ENCODE results near the gene BCHE.
"Not testable (repeated sequence)": the region's sequence is repeated elsewhere in the genome, so short reads cannot be mapped to it uniquely, and the experiment has no call there.

BCHE gene

DNA sequence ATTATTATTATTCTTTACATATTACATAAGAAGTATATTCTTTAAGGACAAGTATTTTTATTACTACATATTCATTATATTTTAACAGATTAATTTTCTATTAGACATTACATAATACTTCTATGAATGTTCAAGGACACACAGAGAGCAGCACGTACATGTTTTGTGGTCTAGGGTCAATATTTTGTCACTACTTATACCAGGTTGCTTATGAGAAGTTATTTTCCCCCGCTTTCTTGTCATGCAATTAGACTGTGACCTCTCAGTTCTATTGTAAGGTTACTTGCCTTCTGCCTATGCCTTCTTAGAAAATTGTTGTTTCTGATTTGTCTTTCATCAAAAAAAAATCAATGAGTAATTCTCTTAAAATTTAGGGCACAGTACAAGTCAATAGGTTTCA, 21.5 kb downstream of the BCHE start:
- DNase-seq: no peak

DNA sequence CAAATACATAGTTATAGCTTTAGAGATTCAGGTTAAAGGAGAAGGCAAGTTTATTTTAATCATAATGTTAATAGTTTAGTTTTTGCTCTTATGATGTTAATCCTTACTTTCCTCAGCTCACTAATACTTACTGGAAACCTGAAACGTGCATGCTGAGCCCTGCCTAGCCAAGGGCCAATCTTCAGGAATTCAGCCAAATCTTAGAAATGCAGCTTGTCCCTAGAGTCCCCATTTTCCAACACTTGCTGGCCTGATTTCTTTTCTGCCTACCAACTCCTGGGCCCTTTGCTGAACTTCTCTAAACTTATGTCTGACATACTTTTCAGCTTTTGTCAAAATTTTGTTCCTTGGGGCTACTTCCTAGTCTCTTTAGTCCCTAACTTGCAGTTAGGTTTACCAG, 22.8 kb downstream of the BCHE start:
- DNase-seq: no peak

DNA sequence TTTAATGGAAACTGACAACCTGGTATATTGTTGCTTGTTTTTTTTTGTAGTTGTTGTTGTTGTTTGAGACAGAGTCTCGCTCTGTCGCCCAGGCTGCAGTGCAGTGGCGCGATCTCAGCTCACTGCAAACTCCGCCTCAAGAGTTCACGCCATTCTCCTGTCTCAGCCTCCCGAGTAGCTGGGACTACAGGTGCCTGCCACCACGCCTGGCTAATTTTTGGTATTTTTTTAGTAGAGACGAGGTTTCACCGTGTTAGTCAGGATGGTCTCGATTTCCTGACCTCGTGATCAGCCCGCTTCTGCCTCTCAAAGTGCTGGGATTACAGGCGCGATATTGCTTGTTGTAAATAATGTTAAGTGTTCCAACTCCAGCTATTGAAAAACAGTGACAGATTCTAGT, 29.3 kb downstream of the BCHE start:
- DNase-seq: not testable (repeated sequence)

DNA sequence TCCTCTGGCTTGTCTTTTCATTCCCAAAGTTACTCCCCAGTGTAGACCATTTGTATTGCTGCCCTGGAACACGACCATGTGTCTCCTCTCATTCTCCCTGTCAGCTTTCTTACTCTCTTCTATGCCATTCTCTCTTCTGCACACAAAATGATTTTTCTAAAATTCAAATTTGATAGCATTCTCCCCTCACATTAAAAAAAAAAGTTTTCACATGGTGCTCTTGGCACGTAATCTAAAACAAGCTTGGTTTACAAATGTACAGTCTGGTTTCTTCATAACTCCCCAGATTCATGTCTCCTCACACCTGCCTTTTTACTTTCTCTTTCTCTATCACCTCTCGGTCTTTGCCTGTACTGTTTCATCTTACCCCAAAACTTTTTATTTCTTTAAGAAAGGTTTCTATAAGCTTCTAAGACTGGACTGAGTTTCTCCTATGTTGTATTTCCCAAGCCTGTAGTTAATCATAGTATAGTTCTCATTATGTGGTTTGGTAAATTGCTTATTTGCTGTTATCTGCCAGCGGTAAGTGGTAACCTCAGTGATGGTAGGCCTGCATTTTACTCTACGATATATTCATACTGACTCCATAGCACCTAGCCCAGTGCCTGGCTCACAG, 31.2 kb downstream of the BCHE start:
- DNase-seq: no peak

DNA sequence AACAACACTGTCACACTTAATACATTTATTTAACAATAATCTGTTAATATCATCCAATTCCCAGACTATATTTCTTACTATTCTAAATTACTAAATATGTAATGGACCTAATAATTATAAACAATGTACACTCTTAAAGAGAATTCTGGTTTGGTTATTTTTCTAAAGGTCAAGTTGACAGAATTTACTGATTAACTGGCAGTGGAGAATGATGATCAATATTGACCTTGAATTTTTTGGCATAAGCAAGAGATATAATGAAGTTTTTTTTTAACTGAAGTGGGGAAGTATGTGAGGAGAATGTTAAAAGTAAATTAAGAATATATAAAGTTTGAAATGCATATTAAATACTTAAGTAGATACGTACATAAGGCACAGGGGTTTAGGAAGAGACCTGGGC, 33.8 kb downstream of the BCHE start:
- DNase-seq: no peak

DNA sequence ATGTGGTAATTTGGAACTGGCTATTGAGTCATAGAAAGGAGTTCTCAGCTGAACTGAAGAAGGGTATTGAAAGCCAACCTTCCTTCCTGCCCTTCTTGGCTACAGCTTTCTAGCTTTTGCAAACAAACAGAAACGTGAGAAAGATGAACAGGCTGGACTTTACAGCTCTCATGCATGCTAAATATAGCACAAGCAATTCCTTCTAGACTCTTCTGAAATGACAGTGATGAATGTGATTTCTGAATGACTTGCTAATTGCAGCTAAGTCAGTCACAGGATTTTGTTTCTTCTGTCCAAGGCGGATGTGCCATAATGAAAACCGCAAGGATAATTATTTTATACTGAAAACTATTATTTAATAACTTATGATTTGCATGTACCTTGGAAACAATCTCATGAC, 36.3 kb downstream of the BCHE start:
- no peak for DNase-seq

DNA sequence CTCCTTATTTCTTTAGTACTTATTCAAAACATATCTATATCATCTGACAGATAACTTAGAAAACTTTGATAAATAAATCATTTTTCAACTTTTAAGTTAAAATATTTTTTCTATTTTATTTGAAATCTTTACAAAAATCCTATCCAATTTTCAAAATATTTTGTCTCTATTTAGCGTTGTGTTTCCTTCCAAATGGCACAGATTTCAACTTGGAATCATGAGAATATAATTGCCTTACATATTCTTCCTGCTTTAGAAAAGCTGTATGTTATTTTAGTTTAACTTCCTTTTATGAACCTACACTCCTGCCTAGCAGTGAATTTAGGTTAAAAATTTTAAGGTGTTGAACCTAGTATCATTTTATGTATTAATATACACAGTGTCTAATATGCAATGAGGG, 38.2 kb downstream of the BCHE start:
- no peak for DNase-seq

DNA sequence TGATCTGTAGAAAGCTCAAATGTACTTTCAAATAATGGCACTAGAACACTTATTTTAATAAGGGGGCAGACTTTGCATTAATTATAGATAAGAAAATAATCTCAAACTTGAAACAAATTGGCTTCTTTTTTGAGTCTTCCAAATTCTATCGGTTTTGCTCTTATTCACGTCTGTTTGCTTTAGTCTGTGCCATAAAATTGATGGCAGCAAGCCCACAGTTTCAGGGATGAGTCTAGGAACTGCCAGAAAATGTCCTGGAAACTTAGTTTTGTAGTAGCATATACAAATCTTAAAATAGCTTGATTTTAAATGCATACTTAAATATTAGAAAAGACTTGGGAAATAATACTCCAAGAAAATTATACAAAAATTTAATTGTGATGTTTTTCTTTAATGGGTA, 39.7 kb downstream of the BCHE start:
- no peak for DNase-seq

DNA sequence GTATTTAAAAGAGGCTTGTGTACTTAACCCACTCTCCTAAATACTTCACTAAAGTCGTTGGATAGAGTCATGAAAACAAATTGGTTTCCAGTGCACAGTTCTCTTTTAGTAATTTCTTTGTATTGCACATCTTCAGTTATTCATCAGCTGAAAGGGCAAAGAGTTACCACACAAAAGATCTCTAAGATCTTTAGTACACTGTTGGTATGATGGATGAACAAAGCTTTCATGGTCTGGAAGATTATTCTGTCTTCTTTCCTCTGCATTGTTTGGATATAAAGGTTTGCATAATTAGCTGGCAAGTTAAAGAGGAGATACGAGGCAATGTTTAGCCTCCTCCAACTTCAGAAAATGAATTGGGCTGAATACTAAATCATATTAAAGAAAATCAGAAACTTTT, 40.5 kb downstream of the BCHE start:
- DNase-seq: no peak

DNA sequence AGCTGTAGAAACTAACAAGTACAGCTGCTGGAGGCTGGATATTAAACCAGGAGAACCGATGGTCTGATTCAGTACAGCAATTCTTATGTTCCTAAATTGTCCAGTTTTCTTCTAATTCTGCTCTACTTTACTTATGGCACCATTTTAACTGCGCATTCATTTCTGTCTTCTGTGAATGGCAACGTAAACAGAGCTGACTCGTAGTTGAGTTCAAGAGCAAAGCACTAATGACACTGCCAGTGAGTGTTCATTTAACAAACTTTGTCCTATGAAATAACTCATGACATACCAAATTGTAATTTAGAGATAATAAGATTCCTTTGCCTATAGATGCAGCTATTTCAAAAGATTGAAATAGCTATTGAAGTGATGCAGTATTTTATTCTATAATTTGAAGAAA, 48.7 kb downstream of the BCHE start:
- DNase-seq: no peak

DNA sequence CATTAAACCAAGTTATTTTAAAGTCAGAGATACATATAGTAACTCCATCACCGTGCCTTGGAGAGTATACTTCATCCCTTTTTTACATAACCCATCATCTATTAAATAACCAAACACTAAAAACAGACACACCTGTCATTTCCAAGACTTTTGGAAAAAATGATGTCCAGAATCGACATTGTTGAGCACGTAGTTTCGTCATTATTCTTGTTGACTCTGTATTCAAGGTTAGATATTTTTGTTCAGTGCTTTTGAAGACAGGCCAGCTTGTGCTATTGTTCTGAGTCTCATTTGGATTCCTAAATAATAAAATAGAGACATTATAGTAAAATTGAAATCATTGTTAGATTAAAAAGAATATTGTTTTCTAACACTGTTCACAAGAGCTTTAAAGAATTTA, 51.2 kb downstream of the BCHE start:
- no peak for DNase-seq

DNA sequence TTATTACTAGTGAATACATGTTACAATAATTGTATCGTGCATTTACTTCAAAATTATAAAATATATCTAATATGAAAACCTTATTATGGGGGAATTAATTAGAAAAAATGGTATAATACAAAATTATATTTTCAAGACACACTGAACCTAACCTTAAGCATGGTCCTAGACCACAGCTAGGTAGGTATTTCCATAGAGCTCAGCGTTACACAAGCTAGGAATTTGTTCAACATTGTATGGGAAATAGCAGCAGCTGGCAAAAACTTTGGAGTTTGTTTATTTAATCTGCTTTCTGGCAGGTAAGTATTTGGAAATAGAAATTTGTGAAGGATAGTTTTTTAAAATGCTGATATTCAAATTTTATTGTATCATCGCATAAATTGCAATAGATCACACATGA, 52.9 kb downstream of the BCHE start:
- no peak for DNase-seq

DNA sequence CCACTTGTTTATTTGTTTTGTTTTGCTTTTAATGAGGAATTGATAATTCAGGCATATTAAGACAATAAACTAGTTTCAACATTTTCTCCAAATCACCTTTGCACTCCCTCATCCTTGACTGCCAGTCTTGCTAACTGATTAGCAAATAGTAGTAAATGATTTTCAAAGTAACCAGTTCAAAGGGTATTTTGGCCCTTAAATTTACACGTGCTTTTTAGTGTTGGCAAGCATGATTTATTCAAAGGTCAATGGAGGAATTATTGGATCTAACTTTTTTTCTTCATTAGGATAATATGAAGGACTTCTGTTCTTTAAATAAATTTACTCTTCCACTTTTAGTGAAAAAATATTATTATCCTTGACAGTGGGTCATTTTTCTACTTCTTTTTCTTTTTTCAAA, 53.8 kb downstream of the BCHE start:
- DNase-seq: no peak

DNA sequence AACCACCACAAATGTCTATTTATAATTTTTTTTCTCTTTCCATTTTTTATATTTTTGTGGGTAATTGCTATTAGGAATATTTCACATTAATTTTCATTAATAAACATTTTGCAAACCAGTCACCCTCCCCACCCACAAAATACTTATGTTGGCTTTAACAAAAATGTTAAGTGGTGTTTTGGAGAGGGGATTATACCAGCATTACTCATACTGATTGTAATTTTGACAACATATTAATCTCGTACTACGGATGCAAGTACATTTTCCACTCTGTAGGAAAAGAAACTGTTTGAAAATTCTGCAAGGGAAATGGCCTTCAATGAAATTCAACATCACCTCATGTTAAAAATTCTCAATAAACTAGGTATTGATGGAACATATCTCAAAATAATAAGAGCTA, 58.3 kb downstream of the BCHE start:
- DNase-seq: no peak

DNA sequence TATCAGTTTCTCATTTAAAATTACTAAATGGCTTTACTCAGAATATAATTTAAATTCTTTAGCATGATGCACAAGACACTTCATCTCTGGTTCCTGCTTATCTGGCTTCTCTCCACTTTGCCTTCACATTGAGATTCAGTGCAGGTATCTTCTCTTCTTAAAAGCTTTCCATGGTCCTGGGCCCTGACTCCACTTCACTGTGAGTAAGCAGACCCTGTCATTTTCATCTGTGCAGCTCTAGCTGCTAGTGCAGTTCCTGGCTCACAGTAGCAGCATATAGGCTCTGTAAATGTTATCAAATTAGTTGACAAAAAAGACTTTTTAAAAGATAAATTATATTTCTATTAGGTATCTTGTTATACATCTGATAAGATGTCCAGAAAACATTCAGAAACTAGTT, 58.8 kb downstream of the BCHE start:
- no peak for DNase-seq

DNA sequence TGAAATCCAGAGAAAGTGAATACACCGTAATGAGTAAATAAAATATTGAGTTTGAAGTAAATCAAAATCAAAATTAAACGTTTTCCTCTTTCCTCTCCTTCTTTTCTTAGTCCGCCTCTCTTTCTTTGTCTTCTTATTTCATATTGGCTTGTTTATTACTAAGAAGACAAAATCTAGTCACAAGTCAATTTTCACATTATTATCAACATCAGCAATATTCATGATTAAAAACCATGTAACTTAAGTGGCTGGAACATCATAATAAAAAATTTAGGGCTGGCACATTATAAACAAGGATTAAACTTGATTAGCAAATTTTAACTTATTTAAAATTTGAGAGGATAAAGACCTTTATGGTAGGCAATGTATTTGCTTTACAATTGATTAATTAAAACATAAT, 61.4 kb downstream of the BCHE start:
- no peak for DNase-seq

DNA sequence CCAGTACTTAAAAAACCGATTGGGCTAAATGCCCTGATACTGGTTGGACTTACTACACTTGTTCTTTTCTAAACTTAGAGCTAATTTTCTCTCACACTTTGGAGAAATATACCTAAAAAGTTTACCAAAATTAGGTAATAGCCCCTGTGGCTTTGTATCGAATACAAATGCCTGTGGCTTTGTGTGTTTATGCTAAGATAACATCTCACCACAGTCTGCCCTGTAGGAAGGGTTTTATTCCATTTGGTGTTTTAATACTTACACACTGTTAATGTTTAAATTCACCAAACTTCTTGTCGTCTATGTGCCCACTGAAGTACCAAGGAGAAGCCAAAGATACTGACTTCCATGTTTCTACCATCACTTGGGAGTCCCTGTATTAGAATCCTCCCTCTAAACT, 66.4 kb downstream of the BCHE start:
- no peak for DNase-seq

DNA sequence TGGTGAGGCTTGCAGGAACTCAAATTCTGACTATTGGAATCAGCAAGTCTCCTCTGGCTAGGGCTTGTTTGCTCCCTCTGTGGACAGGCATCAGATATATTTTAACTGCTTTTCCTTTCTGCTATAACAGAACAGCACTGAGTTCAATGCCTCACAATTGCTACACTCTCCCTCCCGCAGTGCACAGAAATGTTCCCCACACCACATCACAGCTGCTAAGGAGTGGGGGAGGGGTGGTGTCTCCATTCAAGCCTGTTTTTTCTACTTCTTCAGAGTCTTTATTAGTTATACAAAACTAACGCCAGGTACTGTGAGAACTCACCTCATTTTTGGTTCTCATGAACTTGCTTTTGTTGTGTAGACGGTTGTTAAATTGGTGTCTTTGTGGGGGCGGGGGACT, 68.5 kb downstream of the BCHE start:
- no peak for DNase-seq

DNA sequence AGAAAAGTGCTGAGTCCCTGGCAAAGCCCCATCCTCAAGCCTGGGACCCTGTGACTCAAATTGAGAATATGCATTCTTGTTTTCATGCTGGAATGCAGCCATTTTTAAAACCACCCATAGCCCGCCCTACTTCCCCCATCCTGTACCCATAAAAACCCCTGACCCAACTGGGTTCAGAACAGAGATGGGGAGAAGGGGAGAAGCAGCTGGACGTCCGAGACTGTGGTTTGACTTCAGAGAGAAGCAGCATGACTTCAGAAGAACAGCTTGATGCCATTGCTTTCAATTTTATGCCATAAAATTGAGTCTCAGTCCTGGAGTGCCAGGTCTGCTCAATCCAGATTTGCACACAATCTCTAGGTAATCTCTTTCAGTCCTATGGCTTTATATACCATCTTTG, 78.2 kb downstream of the BCHE start:
- no peak for DNase-seq

DNA sequence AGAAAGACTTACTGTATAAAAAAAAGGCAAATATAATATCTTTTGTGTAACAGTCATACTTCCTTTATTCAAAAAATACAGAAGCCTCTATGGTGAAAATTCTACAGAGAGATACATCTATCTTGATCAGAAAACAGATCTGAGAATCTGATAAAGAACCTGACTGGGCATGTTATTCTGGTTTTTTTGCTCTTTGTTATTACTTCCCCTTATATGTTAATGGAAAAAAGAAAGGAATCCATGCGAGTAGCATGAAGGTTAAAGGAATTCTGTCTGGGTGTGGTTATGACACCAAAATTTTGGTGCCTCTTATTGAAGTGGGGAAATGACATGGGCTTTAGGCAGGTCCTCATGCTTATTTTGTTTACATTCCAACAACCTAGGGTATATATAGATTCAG, 81.7 kb downstream of the BCHE start:
- no peak for DNase-seq

DNA sequence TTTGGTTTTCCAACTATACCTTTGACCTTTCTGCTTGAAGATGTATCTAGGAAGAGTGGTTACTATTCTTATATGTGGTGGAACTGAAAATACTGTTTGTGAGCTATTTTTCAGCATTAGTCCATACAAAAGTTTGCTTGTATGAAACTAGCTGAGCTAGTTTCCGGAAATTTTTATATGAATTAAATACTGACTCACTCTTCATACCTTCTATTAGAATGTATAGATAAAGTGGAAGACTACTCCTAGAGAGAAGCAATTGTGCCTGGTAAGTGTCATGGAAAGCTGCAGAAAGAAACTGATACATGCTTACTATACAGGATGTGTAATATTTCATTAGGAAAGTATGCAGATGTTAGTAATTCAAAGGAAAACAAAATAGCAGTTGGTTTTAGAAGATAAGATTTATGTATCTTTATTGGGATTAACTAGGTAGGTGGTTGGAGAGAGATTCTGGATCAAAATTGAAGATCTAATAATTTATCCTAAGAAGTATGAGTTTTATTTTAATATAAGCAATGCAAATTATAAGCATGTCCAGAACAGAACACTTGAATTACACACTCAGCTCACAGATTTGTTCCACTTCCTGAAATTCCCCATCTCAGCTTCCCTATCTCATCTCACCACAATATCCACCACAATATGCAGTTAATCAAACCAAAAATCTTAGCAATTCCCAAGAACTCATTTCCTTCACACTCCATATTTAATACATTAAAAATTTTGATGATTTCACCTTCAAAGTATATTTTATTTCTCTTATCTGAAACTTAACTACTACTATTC, 82.8 kb downstream of the BCHE start:
- DNase-seq: no peak

DNA sequence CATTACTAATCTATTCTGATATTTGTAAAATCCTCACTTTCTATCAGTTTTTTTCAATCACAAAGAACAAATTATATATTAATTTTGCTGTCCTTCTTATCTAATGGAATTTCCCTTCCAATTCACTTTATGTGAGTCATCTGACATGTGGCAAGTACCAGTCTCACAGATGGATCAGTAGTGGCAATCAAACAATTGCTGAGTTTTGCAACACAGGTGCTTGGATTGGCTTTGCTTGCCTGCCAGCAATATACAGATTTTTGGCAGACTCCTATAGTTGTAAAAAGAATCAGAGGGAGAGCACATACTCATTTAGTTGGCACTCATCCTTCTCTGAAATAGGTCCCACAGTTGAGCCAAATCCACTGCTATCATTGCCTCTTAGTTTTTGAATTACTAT, 83.7 kb downstream of the BCHE start:
- DNase-seq: no peak

DNA sequence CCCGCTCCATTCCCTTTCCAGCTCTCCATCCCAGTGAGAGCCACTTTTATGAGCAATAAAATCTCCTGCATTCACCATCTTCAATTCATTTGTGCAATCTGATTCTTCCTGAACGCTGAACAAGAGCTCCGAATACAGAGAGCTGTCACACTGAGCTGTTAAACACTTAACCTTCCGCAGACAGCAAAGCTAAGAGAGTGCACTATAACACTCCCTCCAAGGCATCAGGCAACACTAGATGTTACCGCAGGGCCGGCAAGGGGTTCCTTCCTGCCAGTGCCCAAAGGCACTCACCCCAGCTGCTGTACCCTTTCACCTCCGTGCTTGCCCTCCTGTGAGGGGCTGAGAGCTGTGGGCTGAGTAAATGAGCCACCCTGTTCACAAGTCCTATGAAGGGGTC, 85.6 kb downstream of the BCHE start:
- no peak for DNase-seq

DNA sequence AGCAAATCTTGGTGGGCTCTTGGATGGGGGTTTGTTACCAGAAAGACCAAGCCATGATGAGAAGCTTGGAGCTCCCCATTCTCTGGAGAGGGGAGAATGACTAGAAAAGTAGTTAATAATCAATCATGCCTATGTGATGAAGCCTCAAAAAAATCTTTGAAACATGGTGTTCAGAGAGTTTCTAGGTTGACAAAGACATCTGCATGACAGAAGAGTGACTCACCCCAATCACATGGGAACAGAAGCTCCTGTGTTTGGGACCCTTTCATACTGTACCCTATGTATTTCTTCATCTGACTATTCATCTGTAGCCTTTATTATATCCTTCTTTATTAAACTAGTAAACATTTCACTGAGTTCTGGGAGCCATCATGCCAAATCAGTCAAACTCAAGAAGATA, 87.4 kb downstream of the BCHE start:
- DNase-seq: no peak

DNA sequence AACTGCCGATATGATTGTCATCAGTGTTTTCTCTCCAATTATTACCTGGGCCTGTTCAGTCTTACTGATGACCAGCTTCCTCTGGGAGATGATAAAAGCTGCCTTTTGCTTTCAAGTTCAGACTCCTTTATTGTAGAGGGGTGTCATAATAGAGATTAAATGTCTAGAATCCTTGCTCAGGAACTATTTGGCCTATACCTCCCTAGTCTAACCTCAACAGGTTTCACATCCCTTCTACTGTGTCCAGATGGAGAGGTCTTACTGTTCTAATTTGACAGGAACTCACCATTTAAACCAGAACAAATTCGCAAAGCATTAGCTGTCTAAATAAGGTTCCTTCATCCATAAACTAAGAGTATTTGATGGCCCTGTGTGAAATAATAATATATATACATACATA, 88.0 kb downstream of the BCHE start:
- no peak for DNase-seq
